NB4 (cell line): ENCODE results near the gene CATSPER1.
A peak's percentile ranks its signal among the peaks of the same experiment; 100 is the strongest.

ENCODE experiments used
- CTCF ChIP-seq: IDR thresholded peaks from one replicate; pipeline ENCODE4 v1.5.1; 2012; ENCODE audit warnings: low read depth, low read length
- POLR2A ChIP-seq: IDR thresholded peaks from 2 replicates; pipeline ENCODE4 v1.6.1; 2011; ENCODE audit warnings: mild to moderate bottlenecking; ENCODE audit not compliant: insufficient read length; ENCODE audit errors: extremely low read depth

- peak; percentile 98 for TF ChIP-seq CTCF
- no peak for TF ChIP-seq POLR2A
These were observed 18.9 kb upstream of the CATSPER1 start for GRCh38 chr11:66045177-66045639.
